H1 (cell line): ENCODE data around the gene TMA7. TPM values are rescaled to one million over a fixed set of nuclear protein-coding genes. Genes with fewer than 3 reads are reported as not detected.

Experiments used
- CTCF ChIA-PET: fragments of 300-600 bp; sonication (Branson Sonifier 250); formaldehyde crosslinking; loops from one replicate; lab custom pipeline; 2021; ENCODE audit not compliant: partially characterized antibody; lab: Charles Lee
- POLR2A ChIA-PET: fragments of 300-600 bp; sonication (Branson Sonifier 250); formaldehyde crosslinking; loops from one replicate; lab custom pipeline; 2021; ENCODE audit warnings: inconsistent platforms; ENCODE audit not compliant: partially characterized antibody; lab: Charles Lee
- DNase-seq, 2 experiments: peaks; one replicate each; pipeline versions ENCODE4 v3.0.0 to v3.0.0-alpha.2; 2010 to 2022; ENCODE audit warnings: low spot score in 2 of 2, low read depth in 1 of 2, mixed read lengths in 1 of 2
- FAIRE-seq: peaks from 2 replicates; lab custom pipeline; 2011; peaks lifted over from hg19 to GRCh38; lab: Jason Lieb, UNC
- H2AFZ ChIP-seq: 2 replicates; pipeline ENCODE4 v1.8.1; 2012; ENCODE audit warnings: low read length, inconsistent platforms
- H2AK5ac ChIP-seq: 2 replicates; pipeline ENCODE4 v1.6.1; 2013; ENCODE audit warnings: low read depth, low read length
- H2BK120ac ChIP-seq: replicated peaks from 2 replicates; pipeline ENCODE3; 2013; ENCODE audit warnings: low read depth, low read length, inconsistent platforms
- H2BK12ac ChIP-seq: 2 replicates; pipeline ENCODE4 v1.6.1; 2013; ENCODE audit warnings: low read depth, low read length
- H2BK15ac ChIP-seq: 2 replicates; pipeline ENCODE4 v1.6.1; 2013; ENCODE audit warnings: low read length
- H2BK20ac ChIP-seq: 2 replicates; pipeline ENCODE4 v1.6.1; 2013; ENCODE audit warnings: low read length
- H2BK5ac ChIP-seq: 2 replicates; pipeline ENCODE4 v1.6.1; 2013; ENCODE audit warnings: low read depth, low read length
- H3K14ac ChIP-seq: 2 replicates; pipeline ENCODE4 v1.6.1; 2013; ENCODE audit warnings: inconsistent platforms; ENCODE audit not compliant: insufficient read length
- H3K18ac ChIP-seq: 2 replicates; pipeline ENCODE4 v1.6.1; 2013; ENCODE audit warnings: low read length; ENCODE audit errors: extremely low read depth
- H3K23ac ChIP-seq: 2 replicates; pipeline ENCODE4 v1.6.1; 2013; ENCODE audit warnings: inconsistent platforms; ENCODE audit not compliant: insufficient read length
- H3K23me2 ChIP-seq: 2 replicates; pipeline ENCODE4 v1.6.1; 2013; ENCODE audit warnings: low read depth, low read length
- H3K27ac ChIP-seq: 2 replicates; pipeline ENCODE4 v1.6.1; 2011; ENCODE audit warnings: low read depth, low read length, inconsistent platforms
- H3K27me3 ChIP-seq, 4 experiments: replicated peaks in 1 of 4; 1 replicate in 1 of 4; 2 replicates in 3 of 4; pipeline versions ENCODE4 v1.6.1 to v1.8.1; 2011 to 2013; ENCODE audit warnings: low read length in 3 of 4, mild to moderate bottlenecking in 3 of 4, inconsistent platforms in 2 of 4, mixed read lengths in 2 of 4, moderate library complexity in 1 of 4; ENCODE audit not compliant: control insufficient read depth in 3 of 4, insufficient read depth in 3 of 4; ENCODE audit errors: extremely low read depth in 1 of 4
- H3K36me3 ChIP-seq, 4 experiments: 2 replicates each; pipeline versions ENCODE4 v1.6.1 to v1.8.1; 2011 to 2013; ENCODE audit warnings: mild to moderate bottlenecking in 4 of 4, low read length in 3 of 4, moderate library complexity in 2 of 4, control low read depth in 1 of 4, inconsistent platforms in 1 of 4; ENCODE audit not compliant: insufficient read depth in 4 of 4, control insufficient read depth in 2 of 4
- H3K4ac ChIP-seq: replicated peaks from 2 replicates; pipeline ENCODE3; 2013; ENCODE audit warnings: low read length, low read depth, mixed read lengths, inconsistent platforms; ENCODE audit not compliant: insufficient read length
- H3K4me1 ChIP-seq, 4 experiments: replicated peaks in 1 of 4; 1 replicate in 1 of 4; 2 replicates in 3 of 4; pipeline versions ENCODE4 v1.6.1 to v1.8.1; 2011 to 2013; ENCODE audit warnings: low read length in 3 of 4, inconsistent platforms in 2 of 4, mixed read lengths in 1 of 4; ENCODE audit not compliant: insufficient read depth in 4 of 4, control insufficient read depth in 3 of 4
- H3K4me2 ChIP-seq, 2 experiments: 2 replicates each; pipeline versions ENCODE4 v1.6.1 to v1.8.1; 2011 to 2013; ENCODE audit warnings: low read depth in 2 of 2, low read length in 2 of 2, control low read depth in 1 of 2, inconsistent platforms in 1 of 2, mild to moderate bottlenecking in 1 of 2; ENCODE audit not compliant: insufficient read depth in 1 of 2
- H3K4me3 ChIP-seq, 4 experiments: fragments of 200-600, 300-600 bp in 1 of 4; sonication (generic), shearing (Covaris generic), sonication (Bioruptor Twin) in 1 of 4; 2 replicates each; pipeline versions ENCODE4 v1.5.1 to v1.8.1; 2011 to 2016; ENCODE audit warnings: low read length in 4 of 4, low read depth in 3 of 4, control low read depth in 2 of 4, inconsistent platforms in 2 of 4, mild to moderate bottlenecking in 2 of 4, mixed read lengths in 1 of 4, moderate library complexity in 1 of 4; ENCODE audit not compliant: insufficient read depth in 2 of 4; ENCODE audit errors: extremely low read depth in 1 of 4
- H3K56ac ChIP-seq: replicated peaks from 2 replicates; pipeline ENCODE3; 2013; ENCODE audit warnings: low read depth, mild to moderate bottlenecking, mixed read lengths, low read length, inconsistent platforms; ENCODE audit not compliant: insufficient read length
- H3K79me1 ChIP-seq: 2 replicates; pipeline ENCODE4 v1.6.1; 2013; ENCODE audit warnings: low read depth, low read length, control low read depth
- H3K79me2 ChIP-seq, 2 experiments: 2 replicates each; pipeline versions ENCODE4 v1.6.1 to v1.8.1; 2012 to 2013; ENCODE audit warnings: low read length in 2 of 2, mild to moderate bottlenecking in 2 of 2, inconsistent platforms in 1 of 2; ENCODE audit not compliant: insufficient read depth in 2 of 2, control insufficient read depth in 1 of 2
- H3K9ac ChIP-seq, 4 experiments: replicated peaks in 1 of 4; 1 replicate in 1 of 4; 2 replicates in 3 of 4; pipeline versions ENCODE4 v1.6.1 to v1.8.1; 2011 to 2013; ENCODE audit warnings: low read depth in 3 of 4, low read length in 3 of 4, control low read depth in 2 of 4, mild to moderate bottlenecking in 2 of 4, moderate library complexity in 2 of 4, inconsistent platforms in 1 of 4; ENCODE audit errors: extremely low read depth in 1 of 4
- H3K9me3 ChIP-seq, 2 experiments: 2 replicates each; pipeline versions ENCODE4 v1.6.1 to v1.8.1; 2012 to 2013; ENCODE audit warnings: mild to moderate bottlenecking in 2 of 2, moderate library complexity in 2 of 2, control low read depth in 1 of 2, inconsistent platforms in 1 of 2, low read depth in 1 of 2, low read length in 1 of 2, mixed read lengths in 1 of 2; ENCODE audit not compliant: insufficient read depth in 2 of 2
- H4K20me1 ChIP-seq, 2 experiments: replicated peaks in 1 of 2; 2 replicates each; pipeline versions ENCODE3 to v1.8.1; 2011 to 2013; ENCODE audit warnings: inconsistent platforms in 2 of 2, low read length in 2 of 2, mild to moderate bottlenecking in 1 of 2; ENCODE audit not compliant: insufficient read depth in 2 of 2, control insufficient read depth in 1 of 2
- H4K5ac ChIP-seq: 2 replicates; pipeline ENCODE4 v1.6.1; 2013; ENCODE audit warnings: low read length, low read depth, mixed read lengths, inconsistent platforms; ENCODE audit not compliant: insufficient read length
- H4K8ac ChIP-seq: 2 replicates; pipeline ENCODE4 v1.8.0; 2013; ENCODE audit warnings: mild to moderate bottlenecking, moderate library complexity, low read length, inconsistent platforms; ENCODE audit not compliant: insufficient read depth; ENCODE audit errors: extremely low read depth
- H4K91ac ChIP-seq: replicated peaks from 2 replicates; pipeline ENCODE3; 2013; ENCODE audit warnings: low read length, mixed read lengths, inconsistent platforms; ENCODE audit not compliant: insufficient read length
- EGR1 ChIP-seq: IDR thresholded peaks from 2 replicates; pipeline ENCODE4 v1.6.1; 2011; ENCODE audit warnings: low read depth, low read length, borderline replicate concordance
- EZH2 ChIP-seq: fragments of 200-600 bp; sonication (generic); IDR thresholded peaks from 2 replicates; pipeline ENCODE4 v1.7.1; 2012; ENCODE audit warnings: low read depth, mild to moderate bottlenecking, moderate library complexity, low read length, inconsistent platforms; ENCODE audit not compliant: severe bottlenecking
- FOSL1 ChIP-seq: IDR thresholded peaks from 2 replicates; pipeline ENCODE4 v1.6.1; 2011; ENCODE audit warnings: mild to moderate bottlenecking, low read depth, low read length, moderate library complexity; ENCODE audit not compliant: insufficient read depth
- KDM4A ChIP-seq: IDR thresholded peaks from one replicate; pipeline ENCODE4 v1.7.1; 2012; ENCODE audit warnings: low read depth, mild to moderate bottlenecking, moderate library complexity, low read length, inconsistent platforms; ENCODE audit not compliant: severe bottlenecking
- PHF8 ChIP-seq: fragments of 200-600 bp; sonication (generic); conservative IDR thresholded peaks from 2 replicates; pipeline ENCODE4 v1.7.1; 2012; ENCODE audit warnings: low read depth, mild to moderate bottlenecking, inconsistent platforms, low read length, moderate library complexity
- POU5F1 ChIP-seq: IDR thresholded peaks from 2 replicates; pipeline ENCODE4 v1.6.1; 2011; ENCODE audit warnings: low read depth, mild to moderate bottlenecking, low read length, moderate library complexity
- RFX5 ChIP-seq: IDR thresholded peaks from 2 replicates; pipeline ENCODE4 v1.6.1; 2011; ENCODE audit warnings: low read depth, low read length, improper control_type of control experiment, borderline replicate concordance
- TAF1 ChIP-seq: IDR thresholded peaks from 2 replicates; pipeline ENCODE4 v1.6.1; 2011; ENCODE audit warnings: mild to moderate bottlenecking, low read depth, low read length
- WGBS, 2 experiments: shearing (Covaris generic) in 1 of 2; methylation state at CpG; one replicate each; pipeline versions ENCODE4 v1.1.6 to v1.1.7; 2013 to 2015; ENCODE audit warnings: low lambda C conversion rate in 2 of 2, mixed read lengths in 2 of 2, inconsistent platforms in 1 of 2, low coverage in 1 of 2, missing lambda C conversion rate in 1 of 2; ENCODE audit not compliant: insufficient replicate concordance in 2 of 2, insufficient coverage in 1 of 2, insufficient read length in 1 of 2; ENCODE audit errors: extremely low coverage in 1 of 2, missing lambda C conversion rate in 1 of 2; 5-methylcytosine and 5-hydroxymethylcytosine counted together
- polyA plus RNA-seq, 7 experiments: library from polyadenylated mRNA; depleted of rRNA in 3 of 7; stranded (reverse) in 5 of 7; unstranded in 2 of 7; fragments of >200 nt in 5 of 7; fragments of 200-250 nt in 2 of 7; gene quantifications; 1 replicate in 5 of 7; 2 replicates in 1 of 7; 4 replicates in 1 of 7; pipeline versions ENCODE4 v1.2.1 to v1.2.3, GENCODE V29; 2011 to 2013; ENCODE audit warnings: missing spikeins in 2 of 7, mixed read lengths in 2 of 7
- total RNA-seq: library from RNA; stranded (reverse); fragmentation: NEBNext Ultra II Directional; extraction: Animal tissue kit (Norgen Biotek cat#: 25700); gene quantifications from 2 replicates; pipeline ENCODE4 v1.2.1, GENCODE V29; 2021
- TF ChIP-seq, protein P1 (sequence below): IDR thresholded peaks from 2 replicates; pipeline ENCODE4 v1.6.1; 2012; ENCODE audit warnings: inconsistent platforms

Gene TMA7
- total and polyA plus RNA-seq, 2 of the 8 experiments (the other 6 are each of a cell fraction or from before 2014, with no cell fraction given), result 138 to 305 TPM

DNA sequence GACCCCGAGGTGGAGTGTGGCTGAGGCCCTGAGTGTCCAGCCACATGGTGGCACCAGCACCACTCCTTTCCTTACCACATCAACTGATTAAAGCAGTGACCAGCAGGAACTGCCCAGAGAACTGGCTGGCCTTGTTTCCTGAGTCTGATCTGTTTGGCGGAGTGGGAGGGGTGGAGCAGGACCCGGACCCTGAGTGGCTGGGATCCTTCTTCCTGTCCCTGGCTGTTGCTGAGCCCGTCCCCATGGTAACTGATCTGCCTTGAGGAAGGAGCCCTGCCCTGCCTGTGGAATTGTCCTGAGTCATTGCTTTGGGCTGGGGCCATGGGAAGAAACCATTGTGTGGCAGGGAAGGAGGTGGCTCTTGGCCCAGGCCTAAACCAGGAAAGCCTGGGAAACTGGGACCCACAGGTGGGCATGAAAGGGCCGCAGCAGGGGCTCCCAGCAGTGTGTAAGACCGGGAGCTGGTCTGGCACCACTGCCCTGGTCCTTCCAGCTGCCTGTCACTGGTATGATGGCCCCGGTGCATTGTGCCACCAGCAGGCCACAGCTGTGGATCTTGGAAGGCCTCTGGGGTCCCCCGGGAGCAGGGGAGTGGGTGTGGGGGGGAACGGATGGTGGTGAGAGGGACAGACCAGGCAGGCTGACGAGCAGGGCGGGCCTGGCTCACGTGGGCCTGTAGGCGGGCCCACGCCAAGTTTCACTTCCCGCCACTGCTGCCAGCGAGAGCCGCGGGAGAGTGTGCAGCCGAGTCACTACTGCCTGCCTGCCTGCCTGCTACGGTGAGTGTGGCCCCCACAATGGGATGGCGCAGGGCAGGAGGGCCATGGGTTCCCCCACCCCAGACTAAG, 25.7 kb downstream of the TMA7 start:
- H3K4ac ChIP-seq, result peak overlapping the region; percentile 61
- peak overlapping the region; percentile 33; the same call in 1 of the 2 replicates for H2BK15ac ChIP-seq
- H4K5ac ChIP-seq, result peak overlapping the region; percentile 1
- CTCF ChIA-PET, result interaction anchor here (0.7 to 21.5 kb wide), 14 partner anchors 7 to 198 kb away, joined by 3 to 251 read pairs (median 8); partner anchors contain the start of genes CELSR3, PFKFB4 and SHISA5
- H3K23ac ChIP-seq, result no peak overlapping the region
- no peaks in the 10 kb centered on the region for H3K9me3 ChIP-seq
- POLR2A ChIA-PET, result interaction anchor here (0.6 to 8.1 kb wide), 18 partner anchors 8 to 170 kb away, joined by 3 to 83 read pairs (median 6); partner anchors contain the start of genes ATRIP, CCDC51, PFKFB4 and SLC26A6
- H3K4me3 ChIP-seq, result no peak overlapping the region; a peak in 1 of 8 replicates
- no peak overlapping the region for H3K14ac ChIP-seq
- DNase-seq (peak; percentile 87 to 94), FAIRE-seq (peak; percentile 97)
- H3K18ac ChIP-seq, result peak overlapping the region; percentile 78; the same call in 1 of the 2 replicates
- no peaks in the 10 kb centered on the region for H3K23me2 ChIP-seq
- H3K27me3 ChIP-seq, result no peaks in the 10 kb centered on the region
- H3K4me1 ChIP-seq, result peaks cover 0 to 25% (median 14%) of the 10 kb centered on the region in 4 experiments; a peak in 5 of 7 replicates
- H2BK12ac ChIP-seq, result peak overlapping the region; percentile 78
- peak overlapping the region; percentile 40 for H3K56ac ChIP-seq
- peak overlapping the region in 1 of 2 experiments; percentile 24; a peak in 1 of 4 replicates for H3K4me2 ChIP-seq
- H2AK5ac ChIP-seq, result peak overlapping the region; percentile 65
- peaks cover 3 to 11% of the 10 kb centered on the region in 2 experiments for H4K20me1 ChIP-seq
- H2BK20ac ChIP-seq, result no peak overlapping the region
- H2BK120ac ChIP-seq, result peak overlapping the region; percentile 15
- peak overlapping the region; percentile 58 for H4K91ac ChIP-seq
- H3K79me1 ChIP-seq, result peaks cover 6% of the 10 kb centered on the region
- peak overlapping the region; percentile 95 for H2BK5ac ChIP-seq
- 74% methylated on average over 16 of the region's 21 CpGs; no CpG with 5 or more reads in 1 of the 2 experiments for WGBS, 2 experiments
- H2AFZ ChIP-seq, result no peak overlapping the region
- peak overlapping the region in 2 of 4 experiments; percentile 56 to 62; a peak in 4 of 7 replicates for H3K9ac ChIP-seq
- peaks cover 0 to 5% of the 10 kb centered on the region in 2 experiments; a peak in 2 of 4 replicates for H3K79me2 ChIP-seq
- H3K27ac ChIP-seq, result peak overlapping the region; percentile 88
- peaks cover 10 to 41% (median 21%) of the 10 kb centered on the region in 4 experiments for H3K36me3 ChIP-seq
- peak overlapping the region; percentile 57; the same call in 1 of the 2 replicates for H4K8ac ChIP-seq
- peak; percentile 16; the same call in 1 of the 2 replicates for TF ChIP-seq EGR1
- no peak for TF ChIP-seq RFX5
- TF ChIP-seq EZH2, result no peak
- TF ChIP-seq, protein P1, sequence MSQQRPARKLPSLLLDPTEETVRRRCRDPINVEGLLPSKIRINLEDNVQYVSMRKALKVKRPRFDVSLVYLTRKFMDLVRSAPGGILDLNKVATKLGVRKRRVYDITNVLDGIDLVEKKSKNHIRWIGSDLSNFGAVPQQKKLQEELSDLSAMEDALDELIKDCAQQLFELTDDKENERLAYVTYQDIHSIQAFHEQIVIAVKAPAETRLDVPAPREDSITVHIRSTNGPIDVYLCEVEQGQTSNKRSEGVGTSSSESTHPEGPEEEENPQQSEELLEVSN, result peak; percentile 44
- peak; percentile 69 for TF ChIP-seq TAF1
- no peak for TF ChIP-seq KDM4A
- TF ChIP-seq PHF8, result no peak
- TF ChIP-seq FOSL1, result no peak
- no peak for TF ChIP-seq POU5F1
